GM18505 (cell line): Measurements from ENCODE around the gene ITGA11.

Experiments used
- ATAC-seq: cut with Tn5 transposase; IDR thresholded peaks from one replicate; pipeline ENCODE4 v1.9.1; 2021; ENCODE audit not compliant: unreplicated experiment
- POLR2A ChIP-seq: IDR thresholded peaks from 4 replicates; pipeline ENCODE4 v1.6.1; 2011; ENCODE audit warnings: borderline replicate concordance; ENCODE audit not compliant: insufficient read depth, insufficient read length; ENCODE audit errors: extremely low read depth

ITGA11 gene

GRCh38 chr15:68252925-68253534 is 178.9 kb downstream of the ITGA11 start:
- no peak for TF ChIP-seq POLR2A
- no peak for ATAC-seq

GRCh38 chr15:68249058-68249713 is 182.8 kb downstream of the ITGA11 start:
- ATAC-seq: no peak
- no peak for TF ChIP-seq POLR2A
